WTC11 (cell line): ENCODE results near the gene COL5A2. TPM values are rescaled to one million over a fixed set of nuclear protein-coding genes. Genes with fewer than 3 reads are reported as not detected.

ENCODE experiments used
- ATAC-seq: fragments of 200-7000 bp; cut with Tn5 transposase; 2 replicates; pipeline ENCODE4 v1.10.0; 2021; ENCODE audit warnings: mild to moderate bottlenecking, moderate library complexity
- CTCF ChIA-PET: fragments of 300-600 bp; sonication (Branson Sonifier 250); formaldehyde crosslinking; loops from one replicate; lab custom pipeline; 2021; ENCODE audit warnings: antibody characterized with exemption; lab: Charles Lee
- POLR2A ChIA-PET: fragments of 350-600 bp; sonication (Branson Sonifier 250); formaldehyde crosslinking; loops from one replicate; lab custom pipeline; 2021; ENCODE audit warnings: antibody characterized with exemption; lab: Charles Lee
- DNase-seq: peaks from one replicate; pipeline ENCODE4 v3.0.0; 2021; ENCODE audit warnings: low spot score
- H3K27ac Mint-ChIP-seq: 2 replicates; pipeline ENCODE4 v1.8.0; 2021; ENCODE audit warnings: mixed read lengths
- H3K27me3 Mint-ChIP-seq: 2 replicates; pipeline ENCODE4 v1.8.0; 2021; ENCODE audit warnings: low read depth, mild to moderate bottlenecking, moderate library complexity, mixed read lengths
- H3K36me3 Mint-ChIP-seq: 2 replicates; pipeline ENCODE4 v1.8.0; 2021; ENCODE audit warnings: mixed read lengths
- H3K4me1 Mint-ChIP-seq: 2 replicates; pipeline ENCODE4 v1.8.0; 2022; ENCODE audit warnings: mixed read lengths
- H3K4me3 Mint-ChIP-seq: 2 replicates; pipeline ENCODE4 v1.8.0; 2021; ENCODE audit warnings: mild to moderate bottlenecking, moderate library complexity, mixed read lengths
- H3K9me3 Mint-ChIP-seq: 2 replicates; pipeline ENCODE4 v1.8.0; 2021; ENCODE audit warnings: mixed read lengths
- CBFB ChIP-seq: sonication (generic); formaldehyde crosslinking; IDR thresholded peaks from 2 replicates; pipeline ENCODE4 v1.8.1; 2022; ENCODE audit warnings: mild to moderate bottlenecking, low read depth, missing genetic modification reagents
- CREB1 ChIP-seq: sonication (generic); formaldehyde crosslinking; IDR thresholded peaks from 2 replicates; pipeline ENCODE4 v1.8.0; 2023; ENCODE audit warnings: mild to moderate bottlenecking, missing genetic modification reagents
- CREM ChIP-seq: sonication (generic); formaldehyde crosslinking; IDR thresholded peaks from 2 replicates; pipeline ENCODE4 v1.8.1; 2022; ENCODE audit warnings: mild to moderate bottlenecking, missing genetic modification reagents, moderate library complexity
- ESRRA ChIP-seq: sonication (generic); formaldehyde crosslinking; IDR thresholded peaks from 2 replicates; pipeline ENCODE4 v1.8.1; 2022; ENCODE audit warnings: mild to moderate bottlenecking, missing genetic modification reagents, borderline replicate concordance
- FOXP1 ChIP-seq: sonication (generic); formaldehyde crosslinking; IDR thresholded peaks from 2 replicates; pipeline ENCODE4 v1.8.0; 2022; ENCODE audit warnings: missing genetic modification reagents, mild to moderate bottlenecking, moderate library complexity, borderline replicate concordance
- IRF2 ChIP-seq: sonication (generic); formaldehyde crosslinking; IDR thresholded peaks from 2 replicates; pipeline ENCODE4 v1.8.0; 2022; ENCODE audit warnings: low read depth, missing genetic modification reagents, borderline replicate concordance
- SMAD4 ChIP-seq: sonication (generic); formaldehyde crosslinking; IDR thresholded peaks from 2 replicates; pipeline ENCODE4 v1.8.0; 2022; ENCODE audit warnings: mild to moderate bottlenecking, missing genetic modification reagents
- TEAD4 ChIP-seq: sonication (generic); formaldehyde crosslinking; IDR thresholded peaks from 2 replicates; pipeline ENCODE4 v1.8.0; 2022; ENCODE audit warnings: mild to moderate bottlenecking, missing genetic modification reagents
- ZNF121 ChIP-seq: sonication (generic); formaldehyde crosslinking; IDR thresholded peaks from 2 replicates; pipeline ENCODE4 v1.8.0; 2023; ENCODE audit warnings: missing genetic modification reagents
- ZNF396 ChIP-seq: fragments of 250-450 bp; sonication (Bioruptor Pico); IDR thresholded peaks from 2 replicates; pipeline ENCODE4 v1.8.0; 2021; ENCODE audit warnings: mild to moderate bottlenecking, moderate library complexity, borderline replicate concordance
- ZNF416 ChIP-seq: fragments of 250-450 bp; sonication (Bioruptor Pico); IDR thresholded peaks from 2 replicates; pipeline ENCODE4 v1.9.0; 2021; ENCODE audit warnings: mild to moderate bottlenecking, inconsistent platforms
- ZNF423 ChIP-seq: fragments of 250-450 bp; sonication (Bioruptor Pico); IDR thresholded peaks from 2 replicates; pipeline ENCODE4 v2.1.2; 2022; ENCODE audit warnings: mild to moderate bottlenecking, moderate library complexity
- total RNA-seq: library from RNA; stranded (reverse); gene quantifications from 3 replicates; pipeline ENCODE4 v1.2.3, GENCODE V29; 2021
- TF ChIP-seq, protein P1 (sequence below): sonication (generic); formaldehyde crosslinking; conservative IDR thresholded peaks from 2 replicates; pipeline ENCODE4 v1.8.1; 2023; ENCODE audit warnings: mild to moderate bottlenecking, low read depth, missing genetic modification reagents, moderate library complexity
- TF ChIP-seq, protein P2 (sequence below): sonication (generic); formaldehyde crosslinking; IDR thresholded peaks from 2 replicates; pipeline ENCODE4 v1.8.0; 2022; ENCODE audit warnings: mild to moderate bottlenecking, missing genetic modification reagents
- TF ChIP-seq, protein P3 (sequence below): sonication (generic); formaldehyde crosslinking; IDR thresholded peaks from 2 replicates; pipeline ENCODE4 v1.8.1; 2023; ENCODE audit warnings: mild to moderate bottlenecking, missing genetic modification reagents
- TF ChIP-seq, protein P4 (sequence below): sonication (generic); formaldehyde crosslinking; IDR thresholded peaks from 2 replicates; pipeline ENCODE4 v1.8.0; 2023; ENCODE audit warnings: missing genetic modification reagents, mild to moderate bottlenecking, borderline replicate concordance

Gene COL5A2
- total RNA-seq, 1 experiment from 2014 or later = 16.0 TPM

DNA sequence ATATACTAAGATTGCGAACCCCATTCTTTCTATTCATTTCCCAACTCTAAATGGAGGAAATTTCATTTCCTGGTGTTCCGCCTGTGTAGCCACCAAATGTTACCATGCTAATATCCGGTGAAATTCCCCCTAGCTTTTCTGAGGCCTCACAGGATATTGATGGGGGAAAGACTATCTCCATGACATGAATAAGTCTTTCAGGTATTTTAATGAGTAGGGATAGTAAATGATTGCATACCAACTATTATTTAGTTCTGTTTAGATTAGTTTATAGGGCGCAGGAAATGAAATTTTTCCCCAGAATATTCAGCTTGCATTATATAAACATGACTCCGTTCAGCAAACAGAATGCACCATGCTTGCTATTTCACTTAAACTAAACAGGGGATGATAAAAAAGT is 55.4 kb downstream of the COL5A2 start:
- no peak for TF ChIP-seq ZNF416 (CRISPR knock-in tag)
- H3K9me3 Mint-ChIP-seq = no peaks in the 10 kb centered on the region
- H3K27me3 Mint-ChIP-seq = no peaks in the 10 kb centered on the region
- ChIA-PET CTCF (no interaction called here), POLR2A (no interaction called here)
- peaks cover 12% of the 10 kb centered on the region for H3K4me1 Mint-ChIP-seq
- DNase-seq = no peak
- no peak overlapping the region for H3K27ac Mint-ChIP-seq
- ATAC-seq = no peak
- H3K4me3 Mint-ChIP-seq = no peak overlapping the region
- H3K36me3 Mint-ChIP-seq = no peaks in the 10 kb centered on the region

DNA sequence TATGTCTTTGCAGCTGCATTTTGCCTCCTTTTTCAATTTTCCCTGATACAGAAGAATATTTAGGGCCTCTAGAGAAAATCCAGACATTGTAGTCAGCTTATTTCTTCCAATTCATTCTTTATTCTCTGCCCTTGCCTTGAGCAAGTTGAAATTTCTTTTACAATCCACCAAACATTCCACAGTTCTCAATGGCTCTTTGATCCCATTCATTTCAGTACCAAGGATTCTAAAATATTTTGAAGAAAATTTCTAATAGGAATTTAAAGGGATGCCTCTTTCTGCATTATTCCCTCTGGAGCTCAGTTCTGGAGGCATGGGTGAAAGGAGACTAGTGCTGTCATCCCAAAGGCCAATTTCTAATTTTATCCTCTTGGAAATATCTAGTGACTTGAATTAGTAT is 61.2 kb downstream of the COL5A2 start:
- no peak for ATAC-seq

More for the DNA sequence above, 61.2 kb downstream of the COL5A2 start:
- TF ChIP-seq ESRRA (CRISPR knock-in tag) = no peak
- no peak for TF ChIP-seq ZNF121 (CRISPR knock-in tag)
- TF ChIP-seq CREM (CRISPR knock-in tag) = no peak
- TF ChIP-seq, protein P1, sequence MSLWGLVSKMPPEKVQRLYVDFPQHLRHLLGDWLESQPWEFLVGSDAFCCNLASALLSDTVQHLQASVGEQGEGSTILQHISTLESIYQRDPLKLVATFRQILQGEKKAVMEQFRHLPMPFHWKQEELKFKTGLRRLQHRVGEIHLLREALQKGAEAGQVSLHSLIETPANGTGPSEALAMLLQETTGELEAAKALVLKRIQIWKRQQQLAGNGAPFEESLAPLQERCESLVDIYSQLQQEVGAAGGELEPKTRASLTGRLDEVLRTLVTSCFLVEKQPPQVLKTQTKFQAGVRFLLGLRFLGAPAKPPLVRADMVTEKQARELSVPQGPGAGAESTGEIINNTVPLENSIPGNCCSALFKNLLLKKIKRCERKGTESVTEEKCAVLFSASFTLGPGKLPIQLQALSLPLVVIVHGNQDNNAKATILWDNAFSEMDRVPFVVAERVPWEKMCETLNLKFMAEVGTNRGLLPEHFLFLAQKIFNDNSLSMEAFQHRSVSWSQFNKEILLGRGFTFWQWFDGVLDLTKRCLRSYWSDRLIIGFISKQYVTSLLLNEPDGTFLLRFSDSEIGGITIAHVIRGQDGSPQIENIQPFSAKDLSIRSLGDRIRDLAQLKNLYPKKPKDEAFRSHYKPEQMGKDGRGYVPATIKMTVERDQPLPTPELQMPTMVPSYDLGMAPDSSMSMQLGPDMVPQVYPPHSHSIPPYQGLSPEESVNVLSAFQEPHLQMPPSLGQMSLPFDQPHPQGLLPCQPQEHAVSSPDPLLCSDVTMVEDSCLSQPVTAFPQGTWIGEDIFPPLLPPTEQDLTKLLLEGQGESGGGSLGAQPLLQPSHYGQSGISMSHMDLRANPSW = no peak
- no peak for TF ChIP-seq ZNF396 (CRISPR knock-in tag)
- TF ChIP-seq CBFB (CRISPR knock-in tag) = no peak
- no peak for TF ChIP-seq CREB1 (CRISPR knock-in tag)
- no peak for TF ChIP-seq SMAD4
- TF ChIP-seq, protein P2, sequence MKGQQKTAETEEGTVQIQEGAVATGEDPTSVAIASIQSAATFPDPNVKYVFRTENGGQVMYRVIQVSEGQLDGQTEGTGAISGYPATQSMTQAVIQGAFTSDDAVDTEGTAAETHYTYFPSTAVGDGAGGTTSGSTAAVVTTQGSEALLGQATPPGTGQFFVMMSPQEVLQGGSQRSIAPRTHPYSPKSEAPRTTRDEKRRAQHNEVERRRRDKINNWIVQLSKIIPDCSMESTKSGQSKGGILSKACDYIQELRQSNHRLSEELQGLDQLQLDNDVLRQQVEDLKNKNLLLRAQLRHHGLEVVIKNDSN (CRISPR knock-in tag) = no peak
- TF ChIP-seq FOXP1 = no peak
- TF ChIP-seq, protein P3, sequence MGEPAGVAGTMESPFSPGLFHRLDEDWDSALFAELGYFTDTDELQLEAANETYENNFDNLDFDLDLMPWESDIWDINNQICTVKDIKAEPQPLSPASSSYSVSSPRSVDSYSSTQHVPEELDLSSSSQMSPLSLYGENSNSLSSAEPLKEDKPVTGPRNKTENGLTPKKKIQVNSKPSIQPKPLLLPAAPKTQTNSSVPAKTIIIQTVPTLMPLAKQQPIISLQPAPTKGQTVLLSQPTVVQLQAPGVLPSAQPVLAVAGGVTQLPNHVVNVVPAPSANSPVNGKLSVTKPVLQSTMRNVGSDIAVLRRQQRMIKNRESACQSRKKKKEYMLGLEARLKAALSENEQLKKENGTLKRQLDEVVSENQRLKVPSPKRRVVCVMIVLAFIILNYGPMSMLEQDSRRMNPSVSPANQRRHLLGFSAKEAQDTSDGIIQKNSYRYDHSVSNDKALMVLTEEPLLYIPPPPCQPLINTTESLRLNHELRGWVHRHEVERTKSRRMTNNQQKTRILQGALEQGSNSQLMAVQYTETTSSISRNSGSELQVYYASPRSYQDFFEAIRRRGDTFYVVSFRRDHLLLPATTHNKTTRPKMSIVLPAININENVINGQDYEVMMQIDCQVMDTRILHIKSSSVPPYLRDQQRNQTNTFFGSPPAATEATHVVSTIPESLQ (CRISPR knock-in tag) = no peak
- TF ChIP-seq IRF2 = no peak
- TF ChIP-seq ZNF423 (CRISPR knock-in tag) = no peak
- TF ChIP-seq, protein P4, sequence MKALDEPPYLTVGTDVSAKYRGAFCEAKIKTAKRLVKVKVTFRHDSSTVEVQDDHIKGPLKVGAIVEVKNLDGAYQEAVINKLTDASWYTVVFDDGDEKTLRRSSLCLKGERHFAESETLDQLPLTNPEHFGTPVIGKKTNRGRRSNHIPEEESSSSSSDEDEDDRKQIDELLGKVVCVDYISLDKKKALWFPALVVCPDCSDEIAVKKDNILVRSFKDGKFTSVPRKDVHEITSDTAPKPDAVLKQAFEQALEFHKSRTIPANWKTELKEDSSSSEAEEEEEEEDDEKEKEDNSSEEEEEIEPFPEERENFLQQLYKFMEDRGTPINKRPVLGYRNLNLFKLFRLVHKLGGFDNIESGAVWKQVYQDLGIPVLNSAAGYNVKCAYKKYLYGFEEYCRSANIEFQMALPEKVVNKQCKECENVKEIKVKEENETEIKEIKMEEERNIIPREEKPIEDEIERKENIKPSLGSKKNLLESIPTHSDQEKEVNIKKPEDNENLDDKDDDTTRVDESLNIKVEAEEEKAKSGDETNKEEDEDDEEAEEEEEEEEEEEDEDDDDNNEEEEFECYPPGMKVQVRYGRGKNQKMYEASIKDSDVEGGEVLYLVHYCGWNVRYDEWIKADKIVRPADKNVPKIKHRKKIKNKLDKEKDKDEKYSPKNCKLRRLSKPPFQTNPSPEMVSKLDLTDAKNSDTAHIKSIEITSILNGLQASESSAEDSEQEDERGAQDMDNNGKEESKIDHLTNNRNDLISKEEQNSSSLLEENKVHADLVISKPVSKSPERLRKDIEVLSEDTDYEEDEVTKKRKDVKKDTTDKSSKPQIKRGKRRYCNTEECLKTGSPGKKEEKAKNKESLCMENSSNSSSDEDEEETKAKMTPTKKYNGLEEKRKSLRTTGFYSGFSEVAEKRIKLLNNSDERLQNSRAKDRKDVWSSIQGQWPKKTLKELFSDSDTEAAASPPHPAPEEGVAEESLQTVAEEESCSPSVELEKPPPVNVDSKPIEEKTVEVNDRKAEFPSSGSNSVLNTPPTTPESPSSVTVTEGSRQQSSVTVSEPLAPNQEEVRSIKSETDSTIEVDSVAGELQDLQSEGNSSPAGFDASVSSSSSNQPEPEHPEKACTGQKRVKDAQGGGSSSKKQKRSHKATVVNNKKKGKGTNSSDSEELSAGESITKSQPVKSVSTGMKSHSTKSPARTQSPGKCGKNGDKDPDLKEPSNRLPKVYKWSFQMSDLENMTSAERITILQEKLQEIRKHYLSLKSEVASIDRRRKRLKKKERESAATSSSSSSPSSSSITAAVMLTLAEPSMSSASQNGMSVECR = no peak
- no peak for TF ChIP-seq TEAD4
- POLR2A ChIA-PET = interaction anchor here (0.6 kb wide), 1 partner anchor 239 kb away, joined by 7 read pairs; no protein-coding TSS in a partner anchor
- no peaks in the 10 kb centered on the region for H3K9me3 Mint-ChIP-seq
- CTCF ChIA-PET = interaction anchor here (1.7 kb wide), 1 partner anchor 25 kb away, joined by 12 read pairs; no protein-coding TSS in a partner anchor
- no peak overlapping the region for H3K4me3 Mint-ChIP-seq
- DNase-seq = no peak
- no peak overlapping the region for H3K27ac Mint-ChIP-seq
- no peaks in the 10 kb centered on the region for H3K36me3 Mint-ChIP-seq
- no peaks in the 10 kb centered on the region for H3K27me3 Mint-ChIP-seq
- peaks cover 12% of the 10 kb centered on the region for H3K4me1 Mint-ChIP-seq
